Measurements from ENCODE around the gene MLH1. TPM values are rescaled to one million over a fixed set of nuclear protein-coding genes. Genes with fewer than 3 reads are reported as not detected.
"Not testable (repeated sequence)": the region's sequence is repeated elsewhere in the genome, so short reads cannot be mapped to it uniquely, and the experiment has no call there.

MLH1 gene
- total RNA-seq, 4 donors from 2014 or later: 30.7 to 39.1 (median 33.5) TPM

- H3K27me3 ChIP-seq: no peaks in the 10 kb centered on the region
- H3K4me1 ChIP-seq: peaks cover 0 to 10% (median 0%) of the 10 kb centered on the region in 3 donors
- TF ChIP-seq POLR2A (IDR thresholded peaks at IDR 0.05) (no peak), EP300 (IDR thresholded peaks at IDR 0.05) (no peak), POLR2AphosphoS5 (IDR thresholded peaks at IDR 0.05) (no peak)
- TF ChIP-seq, protein P1, sequence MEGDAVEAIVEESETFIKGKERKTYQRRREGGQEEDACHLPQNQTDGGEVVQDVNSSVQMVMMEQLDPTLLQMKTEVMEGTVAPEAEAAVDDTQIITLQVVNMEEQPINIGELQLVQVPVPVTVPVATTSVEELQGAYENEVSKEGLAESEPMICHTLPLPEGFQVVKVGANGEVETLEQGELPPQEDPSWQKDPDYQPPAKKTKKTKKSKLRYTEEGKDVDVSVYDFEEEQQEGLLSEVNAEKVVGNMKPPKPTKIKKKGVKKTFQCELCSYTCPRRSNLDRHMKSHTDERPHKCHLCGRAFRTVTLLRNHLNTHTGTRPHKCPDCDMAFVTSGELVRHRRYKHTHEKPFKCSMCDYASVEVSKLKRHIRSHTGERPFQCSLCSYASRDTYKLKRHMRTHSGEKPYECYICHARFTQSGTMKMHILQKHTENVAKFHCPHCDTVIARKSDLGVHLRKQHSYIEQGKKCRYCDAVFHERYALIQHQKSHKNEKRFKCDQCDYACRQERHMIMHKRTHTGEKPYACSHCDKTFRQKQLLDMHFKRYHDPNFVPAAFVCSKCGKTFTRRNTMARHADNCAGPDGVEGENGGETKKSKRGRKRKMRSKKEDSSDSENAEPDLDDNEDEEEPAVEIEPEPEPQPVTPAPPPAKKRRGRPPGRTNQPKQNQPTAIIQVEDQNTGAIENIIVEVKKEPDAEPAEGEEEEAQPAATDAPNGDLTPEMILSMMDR (IDR thresholded peaks at IDR 0.05): no peak
- 35 to 51% methylated on average over 3 of the region's 3 CpGs for WGBS, 2 donors (ENCODE audit: low coverage in 1 of 2)
- no peak overlapping the region for H3K4me3 ChIP-seq
- H3K36me3 ChIP-seq: no peaks in the 10 kb centered on the region
- no peak for ATAC-seq
- H3K9me3 ChIP-seq: no peaks in the 10 kb centered on the region
- no peak overlapping the region for H3K27ac ChIP-seq
These were observed 35.2 kb upstream of the MLH1 start for GRCh38 chr3:36957862-36958686.

GRCh38 chr3:36959821-36960220, 33.5 kb upstream of the MLH1 start:
- H3K36me3 ChIP-seq: no peaks in the 10 kb centered on the region
- H3K4me3 ChIP-seq: no peak overlapping the region
- no peaks in the 10 kb centered on the region for H3K9me3 ChIP-seq
- no peak for ATAC-seq
- H3K4me1 ChIP-seq: peaks cover 0 to 10% (median 0%) of the 10 kb centered on the region in 3 donors
- 33 to 37% methylated on average over 2 of the region's 2 CpGs for WGBS, 2 donors (ENCODE audit: low coverage in 1 of 2)
- H3K27me3 ChIP-seq: no peaks in the 10 kb centered on the region
- H3K27ac ChIP-seq: no peak overlapping the region
- no peak for TF ChIP-seq POLR2A (IDR thresholded peaks at IDR 0.05)
- TF ChIP-seq, protein P1 (IDR thresholded peaks at IDR 0.05): no peak

GRCh38 chr3:36960502-36960901, 32.8 kb upstream of the MLH1 start:
- 79 to 91% methylated on average over 4 of the region's 4 CpGs for WGBS, 2 donors (ENCODE audit: low coverage in 1 of 2)
- TF ChIP-seq, protein P1 (IDR thresholded peaks at IDR 0.05): no peak
- no peak for TF ChIP-seq EP300 (IDR thresholded peaks at IDR 0.05)
- TF ChIP-seq POLR2A (IDR thresholded peaks at IDR 0.05): no peak
- TF ChIP-seq POLR2AphosphoS5 (IDR thresholded peaks at IDR 0.05): no peak
- Histone ChIP-seq H3K27me3 (no peaks in the 10 kb centered on the region), H3K27ac (no peak overlapping the region), H3K4me3 (no peak overlapping the region), H3K4me1 (peaks cover 0 to 10% (median 0%) of the 10 kb centered on the region in 3 donors), H3K36me3 (no peaks in the 10 kb centered on the region), H3K9me3 (no peaks in the 10 kb centered on the region)
- no peak for ATAC-seq

DNA sequence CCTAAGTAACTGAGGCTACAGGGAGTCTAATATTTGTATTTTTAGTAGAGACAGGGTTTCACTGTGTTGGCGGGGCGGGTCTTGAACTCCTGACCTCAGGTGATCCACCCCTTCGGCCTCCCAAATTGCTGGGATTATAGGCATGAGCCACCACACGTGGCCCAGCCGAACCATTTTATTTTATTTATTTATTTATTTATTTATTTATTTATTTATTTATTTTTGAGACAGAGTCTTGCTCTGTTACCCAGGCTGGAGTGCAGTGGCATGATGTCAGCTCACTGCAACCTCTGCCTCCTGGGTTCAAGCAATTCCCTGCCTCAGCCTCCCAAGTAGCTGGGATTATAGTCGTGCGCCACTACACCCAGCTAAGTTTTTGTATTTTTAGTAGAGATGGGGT, 30.3 kb upstream of the MLH1 start:
- 94 to 96% methylated on average over 5 to 6 of the region's 7 CpGs for WGBS, 2 donors (ENCODE audit: low coverage in 1 of 2)

GRCh38 chr3:36964331-36964730, 29.0 kb upstream of the MLH1 start:
- H3K9me3 ChIP-seq: no peaks in the 10 kb centered on the region
- no peaks in the 10 kb centered on the region for H3K27me3 ChIP-seq
- no peak overlapping the region for H3K4me3 ChIP-seq
- H3K27ac ChIP-seq: no peak overlapping the region
- WGBS, 2 donors (ENCODE audit: low coverage in 1 of 2): 80% methylated on average over 1 of the region's 1 CpG; no CpG with 5 or more reads in 1 of the 2 donors
- H3K4me1 ChIP-seq: no peaks in the 10 kb centered on the region
- ATAC-seq: no peak
- TF ChIP-seq, protein P1 (IDR thresholded peaks at IDR 0.05): no peak
- no peak for TF ChIP-seq POLR2AphosphoS5 (IDR thresholded peaks at IDR 0.05)
- TF ChIP-seq EP300 (IDR thresholded peaks at IDR 0.05): no peak
- no peak for TF ChIP-seq POLR2A (IDR thresholded peaks at IDR 0.05)
- H3K36me3 ChIP-seq: no peaks in the 10 kb centered on the region

More for the DNA sequence above, 30.3 kb upstream of the MLH1 start:
- ATAC-seq, H3K27ac ChIP-seq, H3K4me3 ChIP-seq, H3K4me1 ChIP-seq, H3K9me3 ChIP-seq, H3K36me3 ChIP-seq, H3K27me3 ChIP-seq: not testable (repeated sequence)
